Suprapubic skin (tissue), 4 donors: Measurements from ENCODE around the gene FOS.
"Not testable (repeated sequence)": the region's sequence is repeated elsewhere in the genome, so short reads cannot be mapped to it uniquely, and the experiment has no call there.

ENCODE experiments used
- EP300 ChIP-seq: sonication (generic); formaldehyde crosslinking; IDR thresholded peaks from one replicate; pipeline ENCODE4 v1.6.1; 2017; ENCODE audit warnings: antibody characterized with exemption
- POLR2AphosphoS5 ChIP-seq, 3 donors: sonication (generic); formaldehyde crosslinking; IDR thresholded peaks; one replicate each; pipeline ENCODE4 v1.6.1; 2017; ENCODE audit warnings: antibody characterized with exemption in 3 of 3

DNA sequence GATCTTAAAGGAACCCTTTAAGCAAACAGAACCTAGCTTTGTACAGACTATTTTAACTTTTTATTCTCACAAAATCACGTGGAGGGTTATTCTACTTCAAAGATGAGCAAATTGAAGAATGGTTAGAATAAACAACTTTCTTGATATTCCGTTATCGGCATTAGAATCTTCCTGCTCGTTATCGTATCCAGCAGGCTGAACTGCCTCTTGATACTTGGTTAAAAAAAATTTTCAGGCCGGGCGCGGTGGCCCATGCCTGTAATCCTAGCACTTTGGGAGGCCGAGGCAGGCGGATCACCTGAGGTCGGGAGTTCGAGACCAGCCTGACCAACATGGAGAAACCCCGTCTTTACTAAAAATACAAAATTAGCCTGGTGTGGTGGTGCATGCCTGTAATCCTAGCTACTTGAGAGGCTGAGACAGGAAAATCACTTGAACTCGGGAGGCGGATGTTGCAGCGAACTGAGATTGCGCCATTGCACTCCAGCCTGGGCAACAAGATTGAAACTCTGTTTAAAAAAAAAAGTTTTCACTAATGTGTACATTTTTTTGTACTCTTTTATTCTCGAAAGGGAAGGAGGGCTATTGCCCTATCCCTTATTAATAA, 4.0 kb downstream of the FOS start:
- TF ChIP-seq POLR2AphosphoS5 (IDR thresholded peaks at IDR 0.05) = peak in 1 of 3 donors; percentile 77
- not testable (repeated sequence) for TF ChIP-seq EP300
